Measurements from ENCODE around the gene HTT.
A peak's percentile ranks its signal among the peaks of the same experiment; 100 is the strongest.

The HTT gene

GRCh38 chr4:3177426-3177825 is 102.9 kb downstream of the HTT start:
- DNase-seq, result no peak

DNA sequence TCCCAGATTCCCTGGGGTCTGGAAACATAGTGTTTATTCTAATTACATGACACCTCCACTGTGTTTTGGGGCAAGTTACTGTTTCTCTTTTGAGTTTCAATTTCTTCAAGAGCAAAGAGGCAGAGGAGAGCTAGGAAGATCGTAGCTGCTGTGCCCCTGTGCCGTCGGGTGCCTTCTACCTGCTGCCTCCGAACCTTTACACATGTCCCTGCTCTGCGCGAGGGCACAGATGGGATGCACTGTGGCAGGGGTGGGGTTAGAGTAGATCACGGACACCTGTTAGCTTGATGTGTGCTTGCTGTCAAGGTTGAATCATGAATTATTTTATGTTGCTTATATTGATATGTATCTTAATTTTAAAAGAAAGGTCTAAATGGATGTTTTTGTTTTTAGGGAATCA is 103.4 kb downstream of the HTT start:
- no peak for DNase-seq

- no peak for DNase-seq
Observed at GRCh38 chr4:3178351-3178750, 103.9 kb downstream of the HTT start.

DNA sequence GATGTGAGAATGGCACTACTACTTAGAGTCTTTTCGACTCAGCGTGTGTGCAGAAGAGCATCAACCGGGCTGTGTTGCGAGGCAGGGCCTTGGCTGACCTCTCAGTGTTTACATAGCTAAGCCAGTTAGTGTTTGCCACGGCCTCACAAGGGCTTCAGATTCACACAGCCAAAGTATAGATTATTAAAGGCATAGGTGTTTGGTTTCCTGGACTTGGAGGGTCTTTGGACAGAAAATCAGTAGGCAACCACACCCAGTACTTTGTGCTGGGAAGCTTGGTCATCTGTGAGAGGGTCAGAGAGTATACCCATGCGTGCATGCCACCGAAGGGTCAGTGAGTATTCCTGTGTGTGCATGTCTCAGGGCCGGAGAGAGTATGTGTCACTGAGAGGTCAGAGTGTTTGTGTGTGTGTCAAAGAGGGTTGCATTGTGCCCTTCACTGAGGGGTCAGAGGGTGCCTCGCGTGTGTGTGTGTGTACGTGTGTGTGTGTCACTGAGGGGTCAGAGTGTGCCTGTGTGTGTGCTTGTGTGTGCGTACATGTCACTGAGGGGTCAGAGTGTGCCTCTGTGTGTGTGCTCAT is 104.7 kb downstream of the HTT start:
- DNase-seq, result no peak

DNA sequence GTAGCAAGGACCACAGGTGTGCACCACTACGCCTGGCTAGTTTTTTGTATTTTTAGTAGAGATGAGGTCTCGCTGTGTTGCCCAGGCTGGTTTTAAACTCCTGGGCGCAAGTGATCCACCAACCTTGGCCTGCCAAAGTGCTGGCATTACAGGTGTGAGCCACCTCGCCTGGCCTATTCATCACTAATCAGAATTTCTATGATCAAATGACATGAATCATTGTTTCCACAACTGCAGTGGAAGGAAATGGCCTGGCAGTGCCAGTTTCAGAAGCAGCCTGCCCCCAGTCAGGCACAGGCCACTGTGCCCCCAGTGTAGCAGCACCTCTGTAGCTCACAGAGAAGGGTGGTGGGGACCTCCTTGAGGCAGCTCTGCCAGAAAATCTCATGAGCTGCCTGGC is 108.5 kb downstream of the HTT start:
- no peak for DNase-seq

GRCh38 chr4:3184725-3185124 is 110.2 kb downstream of the HTT start:
- no peak for DNase-seq

DNA sequence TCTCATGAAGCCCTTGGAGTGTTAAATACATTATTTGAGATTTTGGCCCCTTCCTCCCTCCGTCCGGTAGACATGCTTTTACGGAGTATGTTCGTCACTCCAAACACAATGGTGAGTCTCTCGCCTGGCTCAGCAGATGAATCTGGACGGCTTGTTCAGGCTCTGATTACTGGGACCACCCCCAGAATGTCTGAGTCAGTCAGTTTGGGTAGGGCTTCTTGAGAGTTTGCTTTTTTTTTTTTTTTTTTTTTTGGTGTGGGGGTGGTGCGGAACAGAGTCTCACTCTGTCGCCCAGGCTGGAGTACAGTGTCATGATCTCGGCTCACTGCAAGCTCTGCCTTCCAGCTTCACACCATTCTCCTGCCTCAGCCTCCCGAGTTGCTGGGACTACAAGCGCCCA is 112.1 kb downstream of the HTT start:
- no peak for DNase-seq

DNA sequence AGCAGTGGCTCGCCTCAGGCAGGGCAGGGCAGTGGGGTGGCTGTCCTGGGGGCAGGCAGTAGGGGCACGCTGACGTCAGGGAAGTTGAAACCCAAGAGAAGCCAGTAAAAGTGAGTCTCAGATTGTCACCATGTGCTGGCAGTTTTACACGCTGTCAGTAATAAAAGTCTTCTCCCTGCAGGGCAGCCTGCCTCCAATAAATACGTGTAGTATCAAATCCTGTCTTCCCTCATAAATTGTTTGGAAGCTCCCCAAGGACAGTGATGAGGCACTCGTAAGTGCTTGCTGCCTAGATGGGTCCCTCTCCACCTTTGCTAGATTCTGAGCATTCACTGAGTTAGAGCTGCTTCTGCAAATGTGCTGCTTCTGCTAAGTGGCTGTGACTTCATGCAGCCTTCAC is 113.6 kb downstream of the HTT start:
- no peak for DNase-seq

DNA sequence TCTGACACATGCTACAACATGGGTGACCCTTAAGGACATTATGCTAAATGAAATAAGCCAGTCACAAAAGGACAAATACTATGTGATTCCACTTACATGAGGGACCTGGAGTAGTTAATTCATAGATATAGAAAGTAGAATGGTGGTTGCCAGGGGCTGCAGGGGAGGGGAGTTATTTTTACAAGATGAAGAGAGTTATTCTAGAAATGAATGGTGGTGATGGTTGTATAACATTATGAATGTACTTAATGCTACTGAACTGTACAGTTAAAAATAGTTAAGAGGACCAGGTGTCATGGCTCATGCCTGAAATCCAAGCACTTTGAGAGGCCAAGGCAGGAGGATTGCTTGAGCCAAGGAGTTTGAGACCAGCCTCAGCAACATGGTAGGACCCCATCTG is 115.0 kb downstream of the HTT start:
- DNase-seq, result no peak

GRCh38 chr4:3190549-3190948 is 116.1 kb downstream of the HTT start:
- no peak for DNase-seq

DNA sequence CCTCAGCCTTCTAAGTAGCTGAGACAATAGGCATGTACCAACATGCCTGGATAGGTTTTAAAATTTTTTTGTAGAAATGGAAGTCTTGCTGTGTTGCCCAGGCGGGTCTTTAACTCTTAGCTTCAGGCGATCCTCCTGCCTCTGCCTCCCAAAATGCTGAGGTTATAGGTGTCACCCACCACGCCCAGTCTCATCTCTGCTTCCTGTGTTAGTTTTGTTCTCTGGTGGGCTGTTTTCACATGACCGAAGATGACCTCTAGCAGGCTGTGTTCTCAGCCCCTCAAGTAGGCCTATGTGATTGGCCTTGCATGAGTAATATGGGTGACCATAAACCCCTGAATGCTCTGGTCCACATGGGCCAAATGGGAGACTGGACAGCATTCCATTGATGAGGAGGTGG is 117.7 kb downstream of the HTT start:
- DNase-seq, result peak; percentile 55

- peak; percentile 3 for DNase-seq
Observed at GRCh38 chr4:3192827-3193226, 118.3 kb downstream of the HTT start.

DNA sequence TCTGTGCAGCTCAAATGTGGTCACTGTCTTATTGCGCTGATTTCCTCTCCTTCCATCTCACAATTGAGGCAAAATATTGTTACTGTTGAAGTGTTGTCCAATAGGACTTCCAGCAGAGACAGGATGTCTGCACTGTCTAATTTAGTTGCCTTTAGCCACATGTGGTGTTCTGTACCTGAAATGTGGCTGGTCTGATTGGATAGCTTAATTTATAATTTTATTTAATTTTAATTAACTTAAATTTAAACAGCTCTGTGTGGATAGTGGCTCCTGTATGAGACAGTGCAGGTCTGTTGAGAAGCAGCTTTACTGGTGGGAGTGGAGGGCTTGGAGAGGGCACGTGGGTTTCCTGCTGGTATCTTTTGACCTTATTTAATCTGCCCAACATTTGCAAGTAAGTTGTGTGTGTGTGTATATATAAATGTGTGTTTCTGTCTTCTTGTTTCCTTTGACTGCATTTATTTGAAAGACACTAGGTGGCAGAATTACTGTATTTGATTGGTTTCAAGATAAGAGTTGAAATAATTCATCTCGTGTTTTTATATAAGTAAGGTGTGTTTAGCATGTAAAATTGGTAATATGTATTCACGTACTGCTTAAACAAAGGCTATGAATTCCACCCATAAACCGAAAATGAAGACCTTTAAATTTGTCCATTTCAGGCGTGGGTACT is 119.2 kb downstream of the HTT start:
- DNase-seq, result peak; percentile 62

GRCh38 chr4:3196670-3197359 is 122.3 kb downstream of the HTT start:
- peak; percentile 29 for DNase-seq

GRCh38 chr4:3197366-3198105 is 123.1 kb downstream of the HTT start:
- no peak for DNase-seq

DNA sequence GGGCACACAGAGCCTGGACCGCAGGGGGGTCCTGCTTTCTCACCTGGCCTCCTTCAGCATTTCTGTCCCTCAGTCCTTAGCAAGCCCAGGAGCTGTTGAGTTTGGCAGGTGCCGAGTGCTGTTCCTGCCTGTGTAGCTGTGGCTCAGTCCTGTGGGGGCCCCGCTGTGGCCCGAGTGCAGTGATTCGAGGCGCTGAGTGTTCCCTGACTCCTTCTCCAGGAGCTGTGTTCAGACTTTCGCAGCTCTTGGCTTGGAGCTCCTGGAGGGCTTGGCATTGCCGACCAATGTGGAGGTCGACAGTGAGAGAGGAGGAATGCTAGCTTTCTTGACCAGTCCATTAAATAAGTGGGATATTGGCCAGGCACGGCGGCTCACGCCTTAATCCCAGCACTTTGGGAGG is 124.4 kb downstream of the HTT start:
- DNase-seq, result no peak

DNA sequence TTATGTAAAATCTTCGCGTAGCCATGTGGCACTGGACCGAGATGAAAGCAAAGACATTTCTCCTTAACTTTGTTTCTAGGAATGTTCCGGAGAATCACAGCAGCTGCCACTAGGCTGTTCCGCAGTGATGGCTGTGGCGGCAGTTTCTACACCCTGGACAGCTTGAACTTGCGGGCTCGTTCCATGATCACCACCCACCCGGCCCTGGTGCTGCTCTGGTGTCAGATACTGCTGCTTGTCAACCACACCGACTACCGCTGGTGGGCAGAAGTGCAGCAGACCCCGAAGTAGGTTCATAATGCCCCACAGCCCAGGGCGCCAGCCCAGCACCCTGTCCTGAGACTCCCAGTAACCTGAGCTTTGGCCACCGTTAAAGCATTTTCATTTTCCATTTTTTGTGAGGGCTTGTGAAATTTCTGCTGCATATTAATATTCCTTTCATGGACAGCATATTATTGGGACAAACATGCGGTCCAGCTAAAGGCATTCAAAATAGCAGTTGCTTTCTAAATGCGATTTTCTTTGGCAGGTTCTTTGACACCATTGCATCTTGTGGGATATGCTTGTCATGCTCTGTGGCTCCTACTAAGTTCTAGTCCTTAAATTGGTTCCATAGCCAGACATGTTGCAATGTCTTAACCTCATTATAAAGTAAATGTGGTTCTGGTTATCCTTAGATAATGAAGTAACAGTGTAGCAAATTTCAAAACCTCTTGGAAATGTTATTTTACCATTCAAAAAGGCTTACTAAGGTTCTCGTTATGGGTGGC is 125.4 kb downstream of the HTT start:
- DNase-seq, result no peak

DNA sequence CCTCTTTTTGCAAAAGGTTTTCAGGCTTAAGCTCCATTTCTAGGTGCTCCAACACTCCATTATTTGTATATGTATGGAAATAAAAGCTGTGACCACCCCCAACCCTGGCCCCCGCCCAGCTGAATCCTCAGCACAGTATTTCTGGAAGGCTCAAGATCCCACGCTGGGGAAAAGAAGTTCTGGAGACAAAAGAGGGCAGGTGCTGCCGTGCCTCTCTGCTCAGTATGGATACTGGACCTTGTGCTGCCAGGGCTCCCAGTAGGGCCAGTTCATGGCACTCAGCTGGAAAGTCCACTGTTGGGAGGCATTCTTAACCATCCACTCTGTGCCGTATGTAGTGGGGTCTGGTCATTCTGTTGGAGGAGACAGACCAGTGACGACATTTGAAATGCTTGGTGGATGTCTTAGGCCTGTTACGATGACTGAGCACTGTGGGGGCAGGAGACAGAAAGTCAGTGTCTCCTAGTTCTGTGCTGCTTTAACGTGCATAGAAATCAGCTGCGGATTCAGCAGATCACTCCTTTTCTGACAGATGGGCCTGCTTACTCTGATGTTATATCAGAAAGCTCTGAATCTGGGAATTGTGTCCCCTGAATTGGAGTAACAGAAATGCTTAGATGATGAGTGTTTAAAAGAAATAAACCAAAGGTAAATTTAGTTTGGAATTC is 126.1 kb downstream of the HTT start:
- DNase-seq, result no peak

GRCh38 chr4:3201718-3202702 is 127.5 kb downstream of the HTT start:
- DNase-seq, result peak; percentile 85

GRCh38 chr4:3202836-3203820 is 128.6 kb downstream of the HTT start:
- DNase-seq, result peak; percentile 44
